Left renal cortex interstitium (tissue), 4 donors: ENCODE data around the gene NCOA3. TPM values are rescaled to one million over a fixed set of nuclear protein-coding genes. Genes with fewer than 3 reads are reported as not detected.

ENCODE experiments used
- DNase-seq, 4 donors: peaks; one replicate each; pipeline ENCODE4 v3.0.0-alpha.2; 2013; ENCODE audit warnings: low read depth in 4 of 4, low spot score in 2 of 4, missing footprints in 1 of 4
- polyA plus RNA-seq, 4 donors: library from polyadenylated mRNA; unstranded; fragments of 120-200 nt; gene quantifications; one replicate each; pipeline ENCODE4 v1.2.1, GENCODE V29; 2013; ENCODE audit not compliant: insufficient read length in 4 of 4

NCOA3 gene
- polyA plus RNA-seq, 4 donors = 29.9 to 38.9 (median 37.7) TPM

GRCh38 chr20:47674145-47674544, 172.5 kb downstream of the NCOA3 start:
- no peak for DNase-seq

- no peak for DNase-seq
These were observed 173.0 kb downstream of the NCOA3 start for GRCh38 chr20:47674686-47675085.

GRCh38 chr20:47675190-47676142, 173.8 kb downstream of the NCOA3 start:
- DNase-seq = no peak

GRCh38 chr20:47676219-47676721, 174.6 kb downstream of the NCOA3 start:
- DNase-seq = no peak

GRCh38 chr20:47676912-47677634, 175.4 kb downstream of the NCOA3 start:
- DNase-seq = no peak

GRCh38 chr20:47677635-47678453, 176.2 kb downstream of the NCOA3 start:
- peak in 1 of 4 donors; percentile 33 for DNase-seq

GRCh38 chr20:47678536-47678935, 176.8 kb downstream of the NCOA3 start:
- no peak for DNase-seq

- DNase-seq = no peak
These were observed 177.8 kb downstream of the NCOA3 start for GRCh38 chr20:47679462-47679861.

- DNase-seq = no peak
These were observed 179.3 kb downstream of the NCOA3 start for GRCh38 chr20:47680804-47681529.

- DNase-seq = peak in 1 of 4 donors; percentile 38
These were observed 180.5 kb downstream of the NCOA3 start for GRCh38 chr20:47682028-47682783.

- no peak for DNase-seq
These were observed 181.2 kb downstream of the NCOA3 start for GRCh38 chr20:47682916-47683315.

GRCh38 chr20:47684306-47685080, 182.8 kb downstream of the NCOA3 start:
- no peak for DNase-seq

GRCh38 chr20:47686545-47686944, 184.9 kb downstream of the NCOA3 start:
- DNase-seq = no peak

GRCh38 chr20:47687095-47687987, 185.7 kb downstream of the NCOA3 start:
- DNase-seq = no peak

- DNase-seq = no peak
These were observed 187.0 kb downstream of the NCOA3 start for GRCh38 chr20:47688385-47689381.

- no peak for DNase-seq
These were observed 188.0 kb downstream of the NCOA3 start for GRCh38 chr20:47689731-47690130.
